ENCODE results near the gene MBTPS1.

DNA sequence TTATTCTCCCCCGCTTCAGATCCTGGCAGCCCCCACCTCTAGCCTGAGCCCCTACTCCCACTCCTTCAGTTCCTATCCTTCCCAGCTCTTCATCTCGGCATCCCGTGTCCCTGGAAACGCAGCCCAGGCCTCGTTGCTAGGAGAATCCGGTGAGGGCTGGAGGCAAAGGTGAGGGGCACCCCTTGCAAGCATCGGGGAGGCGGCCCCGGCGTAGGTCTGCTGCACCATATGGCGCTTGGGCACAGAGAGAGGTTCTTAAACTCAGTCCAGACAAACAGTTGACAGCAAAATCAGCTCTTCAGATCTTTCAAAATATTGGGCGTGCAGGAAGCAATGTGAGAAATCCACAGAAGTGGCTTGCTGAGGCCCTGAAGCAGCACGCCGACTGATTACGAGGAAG lies 89.1 kb downstream of the MBTPS1 start:
- TF ChIP-seq SMAD4 (CRISPR knock-in tag; IDR thresholded peaks at IDR 0.05): no peak
- TF ChIP-seq, protein P1, sequence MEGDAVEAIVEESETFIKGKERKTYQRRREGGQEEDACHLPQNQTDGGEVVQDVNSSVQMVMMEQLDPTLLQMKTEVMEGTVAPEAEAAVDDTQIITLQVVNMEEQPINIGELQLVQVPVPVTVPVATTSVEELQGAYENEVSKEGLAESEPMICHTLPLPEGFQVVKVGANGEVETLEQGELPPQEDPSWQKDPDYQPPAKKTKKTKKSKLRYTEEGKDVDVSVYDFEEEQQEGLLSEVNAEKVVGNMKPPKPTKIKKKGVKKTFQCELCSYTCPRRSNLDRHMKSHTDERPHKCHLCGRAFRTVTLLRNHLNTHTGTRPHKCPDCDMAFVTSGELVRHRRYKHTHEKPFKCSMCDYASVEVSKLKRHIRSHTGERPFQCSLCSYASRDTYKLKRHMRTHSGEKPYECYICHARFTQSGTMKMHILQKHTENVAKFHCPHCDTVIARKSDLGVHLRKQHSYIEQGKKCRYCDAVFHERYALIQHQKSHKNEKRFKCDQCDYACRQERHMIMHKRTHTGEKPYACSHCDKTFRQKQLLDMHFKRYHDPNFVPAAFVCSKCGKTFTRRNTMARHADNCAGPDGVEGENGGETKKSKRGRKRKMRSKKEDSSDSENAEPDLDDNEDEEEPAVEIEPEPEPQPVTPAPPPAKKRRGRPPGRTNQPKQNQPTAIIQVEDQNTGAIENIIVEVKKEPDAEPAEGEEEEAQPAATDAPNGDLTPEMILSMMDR (IDR thresholded peaks at IDR 0.05): no peak
- TF ChIP-seq SP1 (CRISPR knock-in tag; conservative IDR thresholded peaks at IDR 0.05): no peak
- TF ChIP-seq USF2 (CRISPR knock-in tag; IDR thresholded peaks at IDR 0.05): no peak
- TF ChIP-seq CBFB (CRISPR knock-in tag; IDR thresholded peaks at IDR 0.05; ENCODE audit: low read depth): no peak
- TF ChIP-seq MAX (CRISPR knock-in tag; IDR thresholded peaks at IDR 0.05): no peak
- no peak for TF ChIP-seq MXD4 (CRISPR knock-in tag; IDR thresholded peaks at IDR 0.05; ENCODE audit: borderline replicate concordance)
- TF ChIP-seq ATF1 (CRISPR knock-in tag; IDR thresholded peaks at IDR 0.05): no peak
